ENCODE measurements around the gene MIOX.
"Not testable (repeated sequence)": the region's sequence is repeated elsewhere in the genome, so short reads cannot be mapped to it uniquely, and the experiment has no call there.

Gene MIOX

GRCh38 chr22:50531546-50531961 lies 44.9 kb downstream of the MIOX start:
- Histone ChIP-seq H3K4me3 (replicated peaks; ENCODE audit: low read depth, low read length) (peak overlapping the region; percentile 90), H3K36me3 (ENCODE audit: control insufficient read depth, insufficient read depth, low read length) (no peaks in the 10 kb centered on the region), H3K27me3 (replicated peaks; ENCODE audit: control insufficient read depth, insufficient read depth, low read length) (no peaks in the 10 kb centered on the region)
- peak; percentile 92 for DNase-seq (ENCODE audit: extremely low read depth, insufficient read length)
- TF ChIP-seq CTCF (IDR thresholded peaks at IDR 0.05; ENCODE audit: insufficient read depth, low read length, poor library complexity, severe bottlenecking) = no peak

GRCh38 chr22:50531962-50532674 lies 45.5 kb downstream of the MIOX start:
- peak; percentile 67 for DNase-seq (ENCODE audit: extremely low read depth, insufficient read length)
- no peak for TF ChIP-seq CTCF (IDR thresholded peaks at IDR 0.05; ENCODE audit: insufficient read depth, low read length, poor library complexity, severe bottlenecking)
- H3K4me3 ChIP-seq (replicated peaks; ENCODE audit: low read depth, low read length) = peak overlapping the region; percentile 90
- no peaks in the 10 kb centered on the region for H3K36me3 ChIP-seq (ENCODE audit: control insufficient read depth, insufficient read depth, low read length)
- no peaks in the 10 kb centered on the region for H3K27me3 ChIP-seq (replicated peaks; ENCODE audit: control insufficient read depth, insufficient read depth, low read length)

- H3K36me3 ChIP-seq (ENCODE audit: control insufficient read depth, insufficient read depth, low read length) = no peaks in the 10 kb centered on the region
- DNase-seq (ENCODE audit: extremely low read depth, insufficient read length) = no peak
- H3K4me3 ChIP-seq (replicated peaks; ENCODE audit: low read depth, low read length) = peak overlapping the region; percentile 90
- no peak for TF ChIP-seq CTCF (IDR thresholded peaks at IDR 0.05; ENCODE audit: insufficient read depth, low read length, poor library complexity, severe bottlenecking)
- H3K27me3 ChIP-seq (replicated peaks; ENCODE audit: control insufficient read depth, insufficient read depth, low read length) = no peaks in the 10 kb centered on the region
These were observed 46.5 kb downstream of the MIOX start for GRCh38 chr22:50532824-50533796.

GRCh38 chr22:50533856-50534711 lies 47.4 kb downstream of the MIOX start:
- peak overlapping the region; percentile 24 for H3K4me3 ChIP-seq (replicated peaks; ENCODE audit: low read depth, low read length)
- not testable (repeated sequence) for H3K27me3 ChIP-seq (replicated peaks; ENCODE audit: control insufficient read depth, insufficient read depth, low read length); H3K36me3 ChIP-seq (ENCODE audit: control insufficient read depth, insufficient read depth, low read length); DNase-seq (ENCODE audit: extremely low read depth, insufficient read length)

GRCh38 chr22:50535113-50535512 lies 48.5 kb downstream of the MIOX start:
- peak; percentile 57 for DNase-seq (ENCODE audit: extremely low read depth, insufficient read length)
- Histone ChIP-seq H3K36me3 (ENCODE audit: control insufficient read depth, insufficient read depth, low read length) (no peaks in the 10 kb centered on the region), H3K27me3 (replicated peaks; ENCODE audit: control insufficient read depth, insufficient read depth, low read length) (no peaks in the 10 kb centered on the region), H3K4me3 (replicated peaks; ENCODE audit: low read depth, low read length) (no peak overlapping the region)
- TF ChIP-seq CTCF (IDR thresholded peaks at IDR 0.05; ENCODE audit: insufficient read depth, low read length, poor library complexity, severe bottlenecking) = no peak

All from GM06990 (cell line).